Body of pancreas (tissue), 4 donors: ENCODE results near the gene DAO.

Experiments used
- CTCF ChIP-seq, 7 experiments: fragments of 450-650 bp in 4 of 7; fragments of 200-600 bp in 3 of 7; sonication (generic) in 3 of 7; IDR thresholded peaks; one replicate each; pipeline ENCODE4 v1.5.1; 2016 to 2019; ENCODE audit warnings: antibody characterized with exemption in 7 of 7
- POLR2A ChIP-seq, 3 donors: fragments of 450-650 bp; IDR thresholded peaks; one replicate each; pipeline ENCODE4 v1.6.1; 2016; ENCODE audit warnings: antibody characterized with exemption in 3 of 3, mild to moderate bottlenecking in 2 of 3

- TF ChIP-seq CTCF (IDR thresholded peaks at IDR 0.05): no peak
- no peak for TF ChIP-seq POLR2A (IDR thresholded peaks at IDR 0.05)
Measured at GRCh38 chr12:108940138-108940537, 60.2 kb downstream of the DAO start.
